ENCODE measurements around the gene GALNT11.

DNA sequence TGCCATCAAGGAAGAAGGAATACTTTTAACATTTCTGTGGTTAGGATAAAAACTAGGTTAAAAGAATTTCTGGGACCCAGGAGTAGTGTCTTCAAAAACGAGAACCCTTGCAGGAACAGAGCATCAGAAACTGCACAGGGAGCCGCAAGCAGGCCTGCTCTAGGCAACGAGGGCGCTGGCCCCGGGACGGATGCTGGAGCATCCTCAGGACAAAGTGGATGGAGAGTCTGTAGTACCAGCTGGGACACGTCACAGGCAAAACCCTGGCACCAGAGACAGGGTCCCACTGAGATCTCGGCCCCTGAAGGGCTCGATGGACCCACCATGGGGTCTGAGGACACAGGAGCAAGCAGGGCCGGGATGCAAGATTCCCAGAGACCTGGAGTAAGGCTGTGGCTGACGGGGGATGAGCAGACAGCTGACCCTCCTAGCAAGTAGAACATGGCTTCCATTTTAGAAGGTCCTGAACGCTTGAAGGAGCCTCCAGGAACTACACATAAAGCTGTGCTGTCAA is 106.6 kb downstream of the GALNT11 start:
- TF ChIP-seq SIN3A (IDR thresholded peaks at IDR 0.05; ENCODE audit: borderline replicate concordance, insufficient read depth, low read length) (no peak), POLR2AphosphoS5 (IDR thresholded peaks at IDR 0.05; ENCODE audit: low read depth, low read length) (no peak), TAF1 (IDR thresholded peaks at IDR 0.05; ENCODE audit: borderline replicate concordance, insufficient read depth, low read length) (no peak)
- TF ChIP-seq, protein P1, sequence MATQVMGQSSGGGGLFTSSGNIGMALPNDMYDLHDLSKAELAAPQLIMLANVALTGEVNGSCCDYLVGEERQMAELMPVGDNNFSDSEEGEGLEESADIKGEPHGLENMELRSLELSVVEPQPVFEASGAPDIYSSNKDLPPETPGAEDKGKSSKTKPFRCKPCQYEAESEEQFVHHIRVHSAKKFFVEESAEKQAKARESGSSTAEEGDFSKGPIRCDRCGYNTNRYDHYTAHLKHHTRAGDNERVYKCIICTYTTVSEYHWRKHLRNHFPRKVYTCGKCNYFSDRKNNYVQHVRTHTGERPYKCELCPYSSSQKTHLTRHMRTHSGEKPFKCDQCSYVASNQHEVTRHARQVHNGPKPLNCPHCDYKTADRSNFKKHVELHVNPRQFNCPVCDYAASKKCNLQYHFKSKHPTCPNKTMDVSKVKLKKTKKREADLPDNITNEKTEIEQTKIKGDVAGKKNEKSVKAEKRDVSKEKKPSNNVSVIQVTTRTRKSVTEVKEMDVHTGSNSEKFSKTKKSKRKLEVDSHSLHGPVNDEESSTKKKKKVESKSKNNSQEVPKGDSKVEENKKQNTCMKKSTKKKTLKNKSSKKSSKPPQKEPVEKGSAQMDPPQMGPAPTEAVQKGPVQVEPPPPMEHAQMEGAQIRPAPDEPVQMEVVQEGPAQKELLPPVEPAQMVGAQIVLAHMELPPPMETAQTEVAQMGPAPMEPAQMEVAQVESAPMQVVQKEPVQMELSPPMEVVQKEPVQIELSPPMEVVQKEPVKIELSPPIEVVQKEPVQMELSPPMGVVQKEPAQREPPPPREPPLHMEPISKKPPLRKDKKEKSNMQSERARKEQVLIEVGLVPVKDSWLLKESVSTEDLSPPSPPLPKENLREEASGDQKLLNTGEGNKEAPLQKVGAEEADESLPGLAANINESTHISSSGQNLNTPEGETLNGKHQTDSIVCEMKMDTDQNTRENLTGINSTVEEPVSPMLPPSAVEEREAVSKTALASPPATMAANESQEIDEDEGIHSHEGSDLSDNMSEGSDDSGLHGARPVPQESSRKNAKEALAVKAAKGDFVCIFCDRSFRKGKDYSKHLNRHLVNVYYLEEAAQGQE (IDR thresholded peaks at IDR 0.05; ENCODE audit: insufficient read depth in 1 of 2, low read depth in 2 of 2, low read length in 2 of 2) = no peak

Measured in PFSK-1 (cell line).